ENCODE results near the gene BBS9.
A peak's percentile ranks its signal among the peaks of the same experiment; 100 is the strongest.

Gene BBS9

GRCh38 chr7:33589911-33590310, 460.5 kb downstream of the BBS9 start:
- H3K4me1 ChIP-seq (ENCODE audit: control insufficient read depth, insufficient read depth, low read length), result peaks cover 12% of the 10 kb centered on the region
- DNase-seq (ENCODE audit: low read depth), result no peak
- H3K9me3 ChIP-seq (ENCODE audit: control insufficient read depth, low read length), result no peaks in the 10 kb centered on the region
- H3K27me3 ChIP-seq (replicated peaks; ENCODE audit: control insufficient read depth, insufficient read depth, low read length), result no peaks in the 10 kb centered on the region
- no peak overlapping the region for H3K9ac ChIP-seq (ENCODE audit: low read length)
- no peak overlapping the region for H3K4me3 ChIP-seq (ENCODE audit: low read length)
- H3K36me3 ChIP-seq (ENCODE audit: control insufficient read depth, insufficient read depth, low read length, severe bottlenecking), result no peaks in the 10 kb centered on the region

GRCh38 chr7:33590916-33591315, 461.6 kb downstream of the BBS9 start:
- Histone ChIP-seq H3K4me3 (ENCODE audit: low read length) (no peak overlapping the region), H3K4me1 (ENCODE audit: control insufficient read depth, insufficient read depth, low read length) (peaks cover 12% of the 10 kb centered on the region), H3K36me3 (ENCODE audit: control insufficient read depth, insufficient read depth, low read length, severe bottlenecking) (no peaks in the 10 kb centered on the region), H3K9me3 (ENCODE audit: control insufficient read depth, low read length) (no peaks in the 10 kb centered on the region), H3K27me3 (replicated peaks; ENCODE audit: control insufficient read depth, insufficient read depth, low read length) (no peaks in the 10 kb centered on the region), H3K9ac (ENCODE audit: low read length) (no peak overlapping the region)
- peak; percentile 19 for DNase-seq (ENCODE audit: low read depth)

GRCh38 chr7:33591490-33591889, 462.1 kb downstream of the BBS9 start:
- Histone ChIP-seq H3K9ac (ENCODE audit: low read length) (no peak overlapping the region), H3K4me1 (ENCODE audit: control insufficient read depth, insufficient read depth, low read length) (peaks cover 15% of the 10 kb centered on the region), H3K27me3 (replicated peaks; ENCODE audit: control insufficient read depth, insufficient read depth, low read length) (no peaks in the 10 kb centered on the region), H3K36me3 (ENCODE audit: control insufficient read depth, insufficient read depth, low read length, severe bottlenecking) (no peaks in the 10 kb centered on the region), H3K4me3 (ENCODE audit: low read length) (no peak overlapping the region), H3K9me3 (ENCODE audit: control insufficient read depth, low read length) (no peaks in the 10 kb centered on the region)
- no peak for DNase-seq (ENCODE audit: low read depth)

- H3K36me3 ChIP-seq (ENCODE audit: control insufficient read depth, insufficient read depth, low read length, severe bottlenecking), result no peaks in the 10 kb centered on the region
- H3K4me3 ChIP-seq (ENCODE audit: low read length), result no peak overlapping the region
- no peaks in the 10 kb centered on the region for H3K9me3 ChIP-seq (ENCODE audit: control insufficient read depth, low read length)
- no peak for DNase-seq (ENCODE audit: low read depth)
- H3K27me3 ChIP-seq (replicated peaks; ENCODE audit: control insufficient read depth, insufficient read depth, low read length), result no peaks in the 10 kb centered on the region
- H3K9ac ChIP-seq (ENCODE audit: low read length), result peak overlapping the region; percentile 23
- peaks cover 27% of the 10 kb centered on the region for H3K4me1 ChIP-seq (ENCODE audit: control insufficient read depth, insufficient read depth, low read length)
Observed at GRCh38 chr7:33592718-33593117, 463.4 kb downstream of the BBS9 start.

- H3K9me3 ChIP-seq (ENCODE audit: control insufficient read depth, low read length), result no peaks in the 10 kb centered on the region
- no peak overlapping the region for H3K4me3 ChIP-seq (ENCODE audit: low read length)
- H3K36me3 ChIP-seq (ENCODE audit: control insufficient read depth, insufficient read depth, low read length, severe bottlenecking), result no peaks in the 10 kb centered on the region
- peaks cover 29% of the 10 kb centered on the region for H3K4me1 ChIP-seq (ENCODE audit: control insufficient read depth, insufficient read depth, low read length)
- no peaks in the 10 kb centered on the region for H3K27me3 ChIP-seq (replicated peaks; ENCODE audit: control insufficient read depth, insufficient read depth, low read length)
- no peak overlapping the region for H3K9ac ChIP-seq (ENCODE audit: low read length)
- no peak for DNase-seq (ENCODE audit: low read depth)
Observed at GRCh38 chr7:33593611-33594010, 464.2 kb downstream of the BBS9 start.

GRCh38 chr7:33596686-33597085, 467.3 kb downstream of the BBS9 start:
- H3K4me1 ChIP-seq (ENCODE audit: control insufficient read depth, insufficient read depth, low read length), result peaks cover 29% of the 10 kb centered on the region
- H3K4me3 ChIP-seq (ENCODE audit: low read length), result no peak overlapping the region
- H3K36me3 ChIP-seq (ENCODE audit: control insufficient read depth, insufficient read depth, low read length, severe bottlenecking), result no peaks in the 10 kb centered on the region
- DNase-seq (ENCODE audit: low read depth), result peak; percentile 61
- H3K9me3 ChIP-seq (ENCODE audit: control insufficient read depth, low read length), result no peaks in the 10 kb centered on the region
- H3K9ac ChIP-seq (ENCODE audit: low read length), result peak overlapping the region; percentile 10
- no peaks in the 10 kb centered on the region for H3K27me3 ChIP-seq (replicated peaks; ENCODE audit: control insufficient read depth, insufficient read depth, low read length)

- peak overlapping the region; percentile 10 for H3K9ac ChIP-seq (ENCODE audit: low read length)
- DNase-seq (ENCODE audit: low read depth), result no peak
Observed at GRCh38 chr7:33597181-33597580, 467.8 kb downstream of the BBS9 start.

GRCh38 chr7:33601101-33601500, 471.7 kb downstream of the BBS9 start:
- Histone ChIP-seq H3K4me3 (ENCODE audit: low read length) (no peak overlapping the region), H3K4me1 (ENCODE audit: control insufficient read depth, insufficient read depth, low read length) (peaks cover 18% of the 10 kb centered on the region), H3K9me3 (ENCODE audit: control insufficient read depth, low read length) (no peaks in the 10 kb centered on the region), H3K27me3 (replicated peaks; ENCODE audit: control insufficient read depth, insufficient read depth, low read length) (no peaks in the 10 kb centered on the region), H3K9ac (ENCODE audit: low read length) (no peak overlapping the region), H3K36me3 (ENCODE audit: control insufficient read depth, insufficient read depth, low read length, severe bottlenecking) (no peaks in the 10 kb centered on the region)
- DNase-seq (ENCODE audit: low read depth), result no peak

More at GRCh38 chr7:33597181-33597580, 467.8 kb downstream of the BBS9 start:
- Histone ChIP-seq H3K4me1 (ENCODE audit: control insufficient read depth, insufficient read depth, low read length) (peaks cover 29% of the 10 kb centered on the region), H3K4me3 (ENCODE audit: low read length) (no peak overlapping the region), H3K36me3 (ENCODE audit: control insufficient read depth, insufficient read depth, low read length, severe bottlenecking) (no peaks in the 10 kb centered on the region), H3K9me3 (ENCODE audit: control insufficient read depth, low read length) (no peaks in the 10 kb centered on the region), H3K27me3 (replicated peaks; ENCODE audit: control insufficient read depth, insufficient read depth, low read length) (no peaks in the 10 kb centered on the region)

GRCh38 chr7:33601884-33602283, 472.5 kb downstream of the BBS9 start:
- Histone ChIP-seq H3K4me1 (ENCODE audit: control insufficient read depth, insufficient read depth, low read length) (peaks cover 11% of the 10 kb centered on the region), H3K9ac (ENCODE audit: low read length) (no peak overlapping the region), H3K9me3 (ENCODE audit: control insufficient read depth, low read length) (no peaks in the 10 kb centered on the region), H3K4me3 (ENCODE audit: low read length) (no peak overlapping the region), H3K27me3 (replicated peaks; ENCODE audit: control insufficient read depth, insufficient read depth, low read length) (no peaks in the 10 kb centered on the region), H3K36me3 (ENCODE audit: control insufficient read depth, insufficient read depth, low read length, severe bottlenecking) (no peaks in the 10 kb centered on the region)
- no peak for DNase-seq (ENCODE audit: low read depth)

- no peaks in the 10 kb centered on the region for H3K4me1 ChIP-seq (ENCODE audit: control insufficient read depth, insufficient read depth, low read length)
- no peak overlapping the region for H3K9ac ChIP-seq (ENCODE audit: low read length)
- no peak overlapping the region for H3K4me3 ChIP-seq (ENCODE audit: low read length)
- no peaks in the 10 kb centered on the region for H3K36me3 ChIP-seq (ENCODE audit: control insufficient read depth, insufficient read depth, low read length, severe bottlenecking)
- DNase-seq (ENCODE audit: low read depth), result no peak
- H3K9me3 ChIP-seq (ENCODE audit: control insufficient read depth, low read length), result peaks cover 4% of the 10 kb centered on the region
- H3K27me3 ChIP-seq (replicated peaks; ENCODE audit: control insufficient read depth, insufficient read depth, low read length), result no peaks in the 10 kb centered on the region
Observed at GRCh38 chr7:33604056-33604455, 474.7 kb downstream of the BBS9 start.

- no peak for DNase-seq (ENCODE audit: low read depth)
- H3K27me3 ChIP-seq (replicated peaks; ENCODE audit: control insufficient read depth, insufficient read depth, low read length), result no peaks in the 10 kb centered on the region
- H3K9me3 ChIP-seq (ENCODE audit: control insufficient read depth, low read length), result peaks cover 4% of the 10 kb centered on the region
- H3K4me1 ChIP-seq (ENCODE audit: control insufficient read depth, insufficient read depth, low read length), result no peaks in the 10 kb centered on the region
- H3K36me3 ChIP-seq (ENCODE audit: control insufficient read depth, insufficient read depth, low read length, severe bottlenecking), result no peaks in the 10 kb centered on the region
- no peak overlapping the region for H3K4me3 ChIP-seq (ENCODE audit: low read length)
- H3K9ac ChIP-seq (ENCODE audit: low read length), result no peak overlapping the region
Observed at GRCh38 chr7:33610918-33611317, 481.6 kb downstream of the BBS9 start.

- no peaks in the 10 kb centered on the region for H3K4me1 ChIP-seq (ENCODE audit: control insufficient read depth, insufficient read depth, low read length)
- no peak for DNase-seq (ENCODE audit: low read depth)
- H3K27me3 ChIP-seq (replicated peaks; ENCODE audit: control insufficient read depth, insufficient read depth, low read length), result no peaks in the 10 kb centered on the region
- H3K36me3 ChIP-seq (ENCODE audit: control insufficient read depth, insufficient read depth, low read length, severe bottlenecking), result no peaks in the 10 kb centered on the region
- H3K9ac ChIP-seq (ENCODE audit: low read length), result no peak overlapping the region
- H3K9me3 ChIP-seq (ENCODE audit: control insufficient read depth, low read length), result peaks cover 4% of the 10 kb centered on the region
- H3K4me3 ChIP-seq (ENCODE audit: low read length), result no peak overlapping the region
Observed at GRCh38 chr7:33612442-33612841, 483.1 kb downstream of the BBS9 start.
